ENCODE measurements around the gene SNAPC5.

DNA sequence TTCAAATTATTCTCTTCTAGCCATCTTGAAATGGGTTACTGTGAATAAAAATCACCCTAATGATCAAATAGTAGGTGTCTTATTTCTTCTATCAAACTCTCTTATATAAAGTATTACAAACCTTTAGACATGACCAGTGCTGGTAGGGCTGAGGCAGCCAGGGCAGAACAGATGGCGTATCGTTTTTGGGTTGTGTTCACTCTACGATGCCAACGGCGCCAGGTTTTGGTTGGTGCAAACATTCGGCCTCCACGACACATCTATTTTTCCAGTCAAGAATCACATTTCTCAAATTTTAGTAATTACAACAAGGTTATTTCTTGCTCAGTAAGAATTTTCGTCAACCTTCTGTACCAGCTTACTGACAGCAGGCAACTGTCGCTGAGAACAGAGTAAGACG, 4.9 kb upstream of the SNAPC5 start:
- TF ChIP-seq, protein P1, sequence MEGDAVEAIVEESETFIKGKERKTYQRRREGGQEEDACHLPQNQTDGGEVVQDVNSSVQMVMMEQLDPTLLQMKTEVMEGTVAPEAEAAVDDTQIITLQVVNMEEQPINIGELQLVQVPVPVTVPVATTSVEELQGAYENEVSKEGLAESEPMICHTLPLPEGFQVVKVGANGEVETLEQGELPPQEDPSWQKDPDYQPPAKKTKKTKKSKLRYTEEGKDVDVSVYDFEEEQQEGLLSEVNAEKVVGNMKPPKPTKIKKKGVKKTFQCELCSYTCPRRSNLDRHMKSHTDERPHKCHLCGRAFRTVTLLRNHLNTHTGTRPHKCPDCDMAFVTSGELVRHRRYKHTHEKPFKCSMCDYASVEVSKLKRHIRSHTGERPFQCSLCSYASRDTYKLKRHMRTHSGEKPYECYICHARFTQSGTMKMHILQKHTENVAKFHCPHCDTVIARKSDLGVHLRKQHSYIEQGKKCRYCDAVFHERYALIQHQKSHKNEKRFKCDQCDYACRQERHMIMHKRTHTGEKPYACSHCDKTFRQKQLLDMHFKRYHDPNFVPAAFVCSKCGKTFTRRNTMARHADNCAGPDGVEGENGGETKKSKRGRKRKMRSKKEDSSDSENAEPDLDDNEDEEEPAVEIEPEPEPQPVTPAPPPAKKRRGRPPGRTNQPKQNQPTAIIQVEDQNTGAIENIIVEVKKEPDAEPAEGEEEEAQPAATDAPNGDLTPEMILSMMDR (conservative IDR thresholded peaks at IDR 0.05; ENCODE audit: low read length) = no peak
- no peak for TF ChIP-seq EZH2phosphoT487 (IDR thresholded peaks at IDR 0.05; ENCODE audit: borderline replicate concordance)
